Measurements from ENCODE around the gene NSUN6.

- no peak for TF ChIP-seq CTCF (IDR thresholded peaks at IDR 0.05)
- TF ChIP-seq POLR2A (IDR thresholded peaks at IDR 0.05) = no peak
- TF ChIP-seq POLR2AphosphoS5 (IDR thresholded peaks at IDR 0.05) = no peak
- no peak for TF ChIP-seq EP300 (IDR thresholded peaks at IDR 0.05)
Observed at GRCh38 chr10:18566177-18566576, 85.2 kb downstream of the NSUN6 start.
